CD4-positive, alpha-beta T cell treated with Interleukin-15 for 4 hours (primary cell): ENCODE data around the gene CDK18.

Source experiments
- DNase-seq: peaks from one replicate; pipeline ENCODE4 v3.0.0-alpha.2; 2020; ENCODE audit warnings: low spot score

CDK18 gene

GRCh38 chr1:205538235-205538840 lies 33.9 kb downstream of the CDK18 start:
- no peak for DNase-seq

DNA sequence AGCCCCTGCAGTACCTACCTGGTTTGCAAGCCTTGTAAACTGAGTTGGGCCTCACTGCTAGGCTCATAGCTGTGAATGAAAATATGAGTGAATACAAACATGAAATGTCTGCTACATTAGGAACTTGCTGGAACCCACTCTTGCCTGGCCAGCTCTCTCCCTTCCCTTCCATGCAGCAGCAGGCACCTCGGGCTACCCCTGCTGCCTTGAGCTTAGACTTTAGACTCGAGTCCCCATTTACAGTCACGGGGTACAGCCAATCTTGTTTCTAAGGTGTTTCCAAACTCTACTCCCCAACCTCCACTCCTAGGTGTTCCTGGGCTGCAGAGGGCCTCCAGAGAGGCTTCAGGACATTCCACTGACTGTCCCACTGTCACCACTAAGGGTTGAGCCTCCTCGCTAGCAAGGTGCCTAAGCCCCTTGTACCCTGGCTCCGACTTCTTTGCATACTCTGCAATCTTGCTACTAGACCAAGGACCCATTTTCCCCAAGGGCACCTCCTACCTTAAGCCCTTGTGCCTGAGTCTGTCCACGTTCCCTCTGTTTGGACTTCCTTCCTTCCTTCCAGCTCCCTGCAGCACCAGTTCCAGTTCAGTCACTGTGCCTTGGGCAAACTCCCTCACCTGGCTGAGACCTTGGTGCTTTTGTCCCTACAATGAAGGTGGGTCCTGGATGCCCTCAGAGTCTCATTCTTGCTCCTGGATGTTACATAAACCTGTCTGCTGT lies 36.9 kb downstream of the CDK18 start:
- DNase-seq = no peak

DNA sequence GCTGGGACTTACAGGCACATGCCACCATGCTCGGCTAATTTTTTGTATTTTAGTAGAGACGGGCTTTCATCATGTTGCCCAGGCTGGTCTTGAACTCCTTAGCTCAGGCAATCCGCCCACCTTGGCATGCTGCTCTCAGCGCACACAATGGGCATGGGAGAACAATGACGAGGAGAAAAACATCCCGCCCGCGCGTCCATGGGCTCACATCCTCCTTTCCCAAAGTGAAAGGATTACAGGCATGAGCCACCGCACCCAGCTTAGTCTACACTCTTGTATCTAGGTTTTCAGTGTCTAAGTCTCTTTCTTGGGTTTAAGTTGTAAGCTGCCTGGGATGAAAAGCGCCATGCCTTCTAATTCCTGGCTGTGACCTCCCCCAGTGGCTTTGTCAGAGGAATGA lies 37.9 kb downstream of the CDK18 start:
- DNase-seq = no peak

- DNase-seq = no peak
Observed at GRCh38 chr1:205543351-205544301, 39.2 kb downstream of the CDK18 start.

DNA sequence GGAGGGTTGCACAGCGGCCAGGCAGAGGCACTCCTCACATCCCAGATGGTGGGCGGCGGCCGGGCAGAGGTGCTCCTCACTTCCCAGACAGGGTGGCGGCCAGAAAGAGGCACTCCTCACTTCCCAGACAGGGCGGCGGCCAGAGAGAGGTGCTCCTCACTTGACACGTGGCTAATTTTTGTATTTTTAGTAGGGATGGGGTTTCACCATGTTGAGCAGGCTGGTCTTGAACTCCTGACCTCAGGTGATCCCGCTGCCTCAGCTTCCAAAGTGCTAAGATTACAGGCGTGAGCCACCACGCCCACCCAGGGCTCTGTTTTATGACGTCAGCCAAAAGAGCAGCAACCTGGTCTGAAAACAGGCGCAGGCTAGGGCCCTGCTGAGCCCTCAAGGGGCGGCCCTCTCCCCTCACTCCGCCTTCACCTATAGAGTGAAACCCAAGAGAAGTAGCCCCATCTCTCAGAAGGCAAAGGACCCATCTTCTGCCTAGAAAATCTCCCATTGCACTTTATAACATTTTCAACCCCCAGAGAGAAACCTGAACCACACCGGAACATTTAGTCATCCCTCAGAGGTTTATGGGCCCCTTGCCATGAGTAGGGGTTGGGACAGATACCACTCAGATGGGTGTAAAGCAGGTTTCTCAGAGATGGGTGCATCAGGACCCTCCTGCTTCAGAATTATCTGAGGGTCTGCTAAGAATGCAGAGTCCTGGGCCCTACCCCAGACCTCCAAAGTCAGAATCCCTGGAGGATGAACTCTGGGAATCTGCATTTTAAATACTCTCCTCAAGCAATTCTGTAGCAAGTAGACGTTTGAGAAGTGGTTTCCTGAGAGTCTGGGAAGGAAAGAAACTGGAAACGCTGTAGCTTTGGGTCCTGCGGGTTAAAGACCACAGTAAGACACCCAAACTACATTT lies 40.8 kb downstream of the CDK18 start:
- DNase-seq = no peak

DNA sequence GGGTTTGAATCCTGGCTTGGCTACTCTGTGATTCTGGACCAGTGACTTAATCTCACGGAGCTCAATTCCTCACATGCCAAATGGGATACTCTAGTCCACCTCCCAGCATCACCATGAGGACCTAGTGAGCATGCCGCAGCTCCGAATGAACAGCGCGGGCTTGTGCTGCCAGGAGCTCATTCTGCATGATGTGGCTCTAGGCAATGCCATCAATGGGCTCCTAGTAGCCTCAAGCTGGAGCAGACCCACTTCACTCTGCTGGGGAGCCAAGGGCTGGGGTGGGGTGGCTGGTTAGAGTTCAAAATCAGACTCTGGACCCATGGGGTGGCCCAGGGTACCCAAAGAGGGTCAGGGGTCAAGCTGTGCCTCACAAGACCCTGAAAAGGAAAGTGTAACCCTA lies 41.5 kb downstream of the CDK18 start:
- DNase-seq = no peak

DNA sequence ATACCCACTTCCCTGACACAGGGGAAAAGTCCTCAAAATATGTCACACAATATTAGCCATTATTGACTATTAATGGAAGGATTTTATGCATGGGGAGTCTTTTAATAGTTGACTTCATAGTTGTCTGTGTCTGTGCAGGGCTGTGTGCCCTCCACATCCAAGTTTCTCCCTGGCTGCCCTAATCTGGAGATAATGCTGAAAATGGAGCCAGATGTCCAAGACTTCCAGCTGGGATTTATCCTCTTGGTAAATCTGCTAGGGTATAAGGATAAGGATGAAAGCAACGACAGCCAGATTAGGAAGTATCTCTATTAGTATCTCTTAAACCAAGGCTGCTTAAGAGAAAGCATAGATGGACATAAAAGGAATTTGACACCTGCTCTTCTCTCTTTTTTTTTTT lies 42.1 kb downstream of the CDK18 start:
- no peak for DNase-seq

DNA sequence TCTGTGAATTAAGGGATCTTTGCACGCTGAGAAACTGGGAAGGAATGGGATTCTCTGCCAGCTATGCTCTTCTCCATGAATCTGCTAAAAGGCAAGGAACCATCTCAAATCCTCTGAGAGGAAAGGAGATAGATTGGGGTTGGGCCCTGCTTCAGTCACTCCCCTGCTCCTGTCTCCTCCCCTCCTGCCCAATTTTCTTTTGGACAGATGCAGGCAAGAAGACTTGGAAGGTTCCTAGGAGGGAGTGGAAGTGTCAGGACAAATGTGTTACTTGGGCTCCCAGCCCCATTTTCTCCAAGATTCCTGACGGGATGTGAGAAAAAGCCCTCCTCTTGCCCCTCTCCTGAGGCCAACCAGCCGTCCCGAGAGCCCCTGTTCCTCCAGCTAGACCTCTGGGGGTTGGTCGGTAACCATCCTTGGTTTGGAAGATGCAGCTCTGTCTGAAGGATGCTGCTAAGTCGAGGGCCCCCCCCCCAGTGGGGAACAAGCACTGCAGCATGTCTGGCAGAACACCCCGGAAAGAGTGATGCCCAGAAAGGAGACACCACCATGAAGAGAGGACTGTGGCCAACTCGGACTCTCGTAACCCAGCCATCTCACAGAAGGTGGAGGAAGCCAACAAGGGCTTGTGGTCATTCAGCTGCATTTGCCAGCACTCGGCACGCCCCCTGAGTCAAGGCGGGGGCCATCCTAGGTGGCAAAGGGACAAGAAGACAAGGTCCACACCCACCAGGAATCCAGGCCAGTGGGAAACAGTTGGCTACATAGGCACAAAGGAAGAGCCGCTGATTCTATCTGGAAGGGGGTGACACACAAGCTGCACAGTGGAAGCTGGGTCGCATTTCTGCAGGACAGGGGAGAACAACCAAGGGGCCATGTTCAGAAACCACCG lies 43.7 kb downstream of the CDK18 start:
- DNase-seq = no peak

DNA sequence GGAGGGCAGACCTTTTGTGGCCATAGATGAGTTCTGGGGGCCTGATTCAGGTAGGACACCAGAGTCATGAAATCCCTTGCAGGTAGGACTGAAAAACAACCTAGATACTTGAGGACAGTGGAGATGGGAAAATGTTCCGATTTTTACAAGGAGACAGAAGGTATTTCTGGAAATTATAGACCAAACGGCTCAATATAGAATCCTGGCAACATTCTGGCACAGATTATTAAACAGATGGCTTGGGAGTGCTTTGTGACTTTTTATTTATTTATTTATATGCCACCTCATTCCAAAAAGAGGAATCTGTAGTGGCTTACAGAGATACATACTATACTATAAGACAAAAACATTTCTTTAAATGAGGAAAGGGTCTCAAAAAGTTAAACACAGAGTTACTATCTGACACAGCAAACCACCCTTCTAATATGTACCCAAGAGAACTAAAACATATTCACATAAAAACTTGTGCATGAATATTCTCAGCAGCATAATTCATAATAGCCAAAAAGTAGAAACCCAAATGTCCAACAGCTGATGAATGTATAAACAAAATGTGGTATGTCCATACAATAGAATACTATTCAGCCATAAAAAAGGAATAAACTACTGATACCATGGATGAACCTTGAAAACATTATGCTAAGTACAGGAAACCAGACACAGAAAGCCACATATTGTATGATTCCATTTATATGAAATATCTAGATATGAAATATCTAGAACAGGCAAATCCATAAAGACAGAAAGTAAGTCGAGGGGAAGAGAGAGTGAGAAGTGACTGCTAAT lies 49.8 kb downstream of the CDK18 start:
- no peak for DNase-seq

DNA sequence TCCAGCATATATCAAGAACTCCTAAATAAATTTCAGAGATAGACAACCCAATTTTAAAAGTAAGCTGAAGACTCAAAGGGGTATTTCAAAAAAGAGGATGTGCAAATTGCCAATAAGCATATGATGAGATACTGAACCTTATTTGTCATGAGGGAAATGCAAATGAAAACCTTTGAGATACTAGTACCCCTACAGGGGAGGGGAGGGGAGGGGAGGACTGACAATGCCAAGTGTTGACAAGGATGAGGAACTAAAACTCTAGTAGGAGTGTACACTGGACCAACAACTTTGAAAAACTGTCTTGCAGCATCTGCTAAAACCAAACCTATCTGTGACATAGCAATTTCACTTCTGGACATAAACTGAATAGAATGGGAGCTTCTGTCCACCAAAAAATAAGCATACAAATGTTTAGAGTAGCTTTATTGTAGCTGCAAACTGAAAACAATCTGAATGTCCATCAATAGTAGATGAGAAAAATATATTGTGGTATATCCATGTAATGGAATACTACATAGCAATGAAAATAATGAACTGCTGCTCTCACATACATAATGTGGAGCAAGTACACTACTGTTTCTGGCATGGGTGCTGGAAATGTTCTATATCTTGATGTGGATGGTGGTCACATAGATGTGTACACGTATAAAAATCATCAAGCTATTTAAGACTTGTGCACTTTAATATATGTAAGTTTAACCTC lies 57.2 kb downstream of the CDK18 start:
- DNase-seq = no peak

GRCh38 chr1:205563927-205564441 lies 59.5 kb downstream of the CDK18 start:
- no peak for DNase-seq

DNA sequence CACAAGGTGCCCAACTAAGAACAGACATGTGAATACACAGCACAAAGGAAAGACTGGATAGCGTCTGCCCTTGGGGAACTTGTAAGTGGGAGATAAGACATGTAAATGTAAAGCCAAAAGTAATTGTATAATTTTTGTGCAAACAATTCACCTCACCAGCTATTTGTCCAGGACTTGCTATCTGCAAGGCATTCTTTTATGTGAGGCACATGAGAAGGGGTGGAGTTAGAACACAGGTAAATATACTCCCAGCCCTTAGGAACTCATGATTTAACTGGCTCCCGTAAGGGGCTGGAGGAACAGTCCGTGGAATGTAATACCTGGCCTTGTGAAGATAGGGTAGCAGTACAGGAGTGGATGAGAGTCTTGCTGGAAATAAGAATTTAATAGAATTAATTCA lies 61.3 kb downstream of the CDK18 start:
- no peak for DNase-seq

- no peak for DNase-seq
Observed at GRCh38 chr1:205567716-205568115, 63.2 kb downstream of the CDK18 start.

- no peak for DNase-seq
Observed at GRCh38 chr1:205568135-205568468, 63.6 kb downstream of the CDK18 start.

- DNase-seq = no peak
Observed at GRCh38 chr1:205568469-205569361, 64.2 kb downstream of the CDK18 start.

DNA sequence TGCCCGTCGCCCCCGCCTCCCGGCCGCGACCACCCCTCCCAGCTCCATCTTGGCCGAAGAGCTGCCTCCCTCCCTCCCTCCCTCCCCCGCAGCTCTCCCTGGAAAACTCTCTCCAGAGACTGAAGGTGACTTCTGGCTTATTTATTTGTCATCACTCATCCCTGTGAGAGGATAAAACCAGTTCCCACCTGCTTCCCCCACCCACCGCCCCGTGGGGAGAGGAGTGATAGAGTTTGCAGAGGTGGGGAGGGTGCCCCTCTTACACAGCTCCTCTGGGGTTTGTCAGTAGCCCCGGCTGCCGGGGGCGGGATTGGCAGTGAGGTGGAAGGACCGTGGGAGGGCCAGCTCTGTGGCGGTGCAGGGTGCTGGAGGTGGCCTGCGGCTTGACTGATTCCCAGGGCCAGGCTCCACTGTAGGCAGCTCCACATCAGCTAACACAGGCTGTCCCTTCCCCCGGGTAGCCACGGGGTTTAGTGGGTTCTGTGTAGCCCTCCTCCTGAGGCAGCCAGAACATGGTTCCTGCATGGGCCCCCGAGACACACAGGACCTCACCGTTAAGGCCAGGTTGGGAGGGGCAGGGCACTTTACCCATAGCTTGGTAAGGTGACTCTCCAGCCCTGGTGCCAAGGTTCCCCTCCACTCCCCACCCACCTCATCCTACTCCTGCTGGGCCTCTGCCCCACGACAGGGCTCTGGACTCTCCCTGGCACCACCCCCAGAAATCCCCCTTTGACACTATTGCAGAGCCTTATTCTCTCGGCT lies 65.1 kb downstream of the CDK18 start:
- DNase-seq = no peak

- no peak for DNase-seq
Observed at GRCh38 chr1:205570173-205570501, 65.7 kb downstream of the CDK18 start.
